HG03280 (cell line): ENCODE data around the gene BID.
"Not testable (repeated sequence)": the region's sequence is repeated elsewhere in the genome, so short reads cannot be mapped to it uniquely, and the experiment has no call there.

Source experiments
- ATAC-seq: cut with Tn5 transposase; IDR thresholded peaks from one replicate; pipeline ENCODE4 v1.9.1; 2021; ENCODE audit warnings: mild to moderate bottlenecking, moderate library complexity; ENCODE audit not compliant: unreplicated experiment

The BID gene

GRCh38 chr22:17770180-17771077 lies 3.8 kb downstream of the BID start:
- ATAC-seq = no peak

- no peak for ATAC-seq
Observed at GRCh38 chr22:17769716-17770082, 4.6 kb downstream of the BID start.

- ATAC-seq = no peak
Observed at GRCh38 chr22:17769013-17769715, 5.1 kb downstream of the BID start.

GRCh38 chr22:17767233-17768065 lies 6.8 kb downstream of the BID start:
- peak; percentile 76 for ATAC-seq

GRCh38 chr22:17764852-17765251 lies 9.4 kb downstream of the BID start:
- not testable (repeated sequence) for ATAC-seq

- ATAC-seq = no peak
Observed at GRCh38 chr22:17764036-17764435, 10.2 kb downstream of the BID start.

GRCh38 chr22:17763442-17763841 lies 10.8 kb downstream of the BID start:
- ATAC-seq = not testable (repeated sequence)

- no peak for ATAC-seq
Observed at GRCh38 chr22:17761138-17761488, 13.2 kb downstream of the BID start.

GRCh38 chr22:17754233-17754925 lies 19.9 kb downstream of the BID start:
- ATAC-seq = no peak

GRCh38 chr22:17753401-17753989 lies 20.8 kb downstream of the BID start:
- ATAC-seq = no peak

GRCh38 chr22:17751596-17751995 lies 22.7 kb downstream of the BID start:
- no peak for ATAC-seq

GRCh38 chr22:17749605-17750395 lies 24.5 kb downstream of the BID start:
- no peak for ATAC-seq

- no peak for ATAC-seq
Observed at GRCh38 chr22:17748555-17749353, 25.5 kb downstream of the BID start.

- ATAC-seq = no peak
Observed at GRCh38 chr22:17746916-17747315, 27.4 kb downstream of the BID start.

- ATAC-seq = no peak
Observed at GRCh38 chr22:17744430-17744829, 29.8 kb downstream of the BID start.

GRCh38 chr22:17743661-17744411 lies 30.4 kb downstream of the BID start:
- no peak for ATAC-seq

- no peak for ATAC-seq
Observed at GRCh38 chr22:17742527-17742902, 31.8 kb downstream of the BID start.

GRCh38 chr22:17741866-17742526 lies 32.3 kb downstream of the BID start:
- ATAC-seq = no peak
